PC-3 (cell line): ENCODE data around the gene CSRNP3. TPM values are rescaled to one million over a fixed set of nuclear protein-coding genes. Genes with fewer than 3 reads are reported as not detected.

Source experiments
- ATAC-seq: fragments of 200-7000 bp; cut with Tn5 transposase; 2 replicates; pipeline ENCODE4 v1.9.1; 2020; ENCODE audit warnings: mild to moderate bottlenecking, moderate library complexity
- BruUV-seq: library from RNA; stranded (reverse); fragments of 400-500 nt; replicated peaks from 2 replicates; lab custom pipeline; 2021; lab: Mats Ljungman, UMichigan
- CTCF ChIA-PET: fragments of 300-600 bp; sonication (Branson Sonifier 250); formaldehyde crosslinking; loops from one replicate; lab custom pipeline; 2022; ENCODE audit warnings: antibody characterized with exemption; lab: Charles Lee
- POLR2A ChIA-PET: fragments of 300-600 bp; sonication (Branson Sonifier 250); formaldehyde crosslinking; loops from one replicate; lab custom pipeline; 2022; ENCODE audit warnings: antibody characterized with exemption; ENCODE audit not compliant: unreplicated experiment; lab: Charles Lee
- DNase-seq: peaks from one replicate; pipeline ENCODE4 v3.0.0-alpha.2; 2015
- H2AFZ ChIP-seq: fragments of 300-600 bp; sonication (generic); 2 replicates; pipeline ENCODE4 v1.6.0; 2016; ENCODE audit warnings: antibody characterized with exemption, low read length
- H3F3A ChIP-seq: fragments of 300-600 bp; sonication (generic); one replicate; pipeline ENCODE4 v1.6.0; 2017; ENCODE audit warnings: antibody characterized with exemption, low read length, control low read depth, mild to moderate bottlenecking; ENCODE audit not compliant: unreplicated experiment
- H3K27ac ChIP-seq: fragments of 300-600 bp; sonication (generic); 2 replicates; pipeline ENCODE4 v1.5.1; 2016; ENCODE audit warnings: mild to moderate bottlenecking, low read length
- H3K27me3 ChIP-seq: fragments of 300-600 bp; sonication (generic); 2 replicates; pipeline ENCODE4 v1.6.1; 2016; ENCODE audit warnings: low read length, mixed read lengths
- H3K36me3 ChIP-seq: fragments of 300-600 bp; sonication (generic); 2 replicates; pipeline ENCODE4 v1.6.1; 2016; ENCODE audit warnings: low read depth, mixed run types, low read length, mixed read lengths
- H3K4me1 ChIP-seq: fragments of 300-600 bp; sonication (generic); 2 replicates; pipeline ENCODE4 v1.5.1; 2016; ENCODE audit warnings: low read length; ENCODE audit not compliant: insufficient read depth
- H3K4me2 ChIP-seq: fragments of 300-600 bp; sonication (generic); 2 replicates; pipeline ENCODE4 v1.6.0; 2016; ENCODE audit warnings: low read length
- H3K4me3 ChIP-seq: fragments of 300-600 bp; sonication (generic); 2 replicates; pipeline ENCODE4 v1.5.1; 2016; ENCODE audit warnings: mild to moderate bottlenecking, low read length, mixed read lengths
- H3K79me2 ChIP-seq: fragments of 300-600 bp; sonication (generic); 2 replicates; pipeline ENCODE4 v1.6.1; 2017; ENCODE audit warnings: low read length, mixed read lengths
- H3K9ac ChIP-seq: fragments of 300-600 bp; sonication (generic); 2 replicates; pipeline ENCODE4 v1.6.0; 2016; ENCODE audit warnings: mild to moderate bottlenecking, low read length
- H3K9me2 ChIP-seq: fragments of 300-600 bp; sonication (generic); replicated peaks from 2 replicates; pipeline ENCODE4 v1.6.1; 2016; ENCODE audit warnings: mixed run types, low read length, mixed read lengths
- H3K9me3 ChIP-seq: fragments of 300-600 bp; sonication (generic); 2 replicates; pipeline ENCODE4 v1.6.1; 2016; ENCODE audit warnings: low read length, mixed read lengths
- H4K20me1 ChIP-seq: fragments of 300-600 bp; sonication (generic); 2 replicates; pipeline ENCODE4 v1.6.1; 2016; ENCODE audit warnings: low read length, mixed read lengths
- CTCF ChIP-seq: fragments of 300-600 bp; sonication (generic); conservative IDR thresholded peaks from 2 replicates; pipeline ENCODE4 v1.5.1; 2017; ENCODE audit warnings: antibody characterized with exemption, low read depth, mild to moderate bottlenecking, low read length
- EZH2 ChIP-seq: fragments of 300-600 bp; sonication (generic); IDR thresholded peaks from one replicate; pipeline ENCODE4 v1.6.1; 2017; ENCODE audit warnings: antibody characterized with exemption, mild to moderate bottlenecking, low read length; ENCODE audit not compliant: unreplicated experiment
- EZH2phosphoT487 ChIP-seq: fragments of 300-600 bp; sonication (generic); IDR thresholded peaks from 2 replicates; pipeline ENCODE4 v1.6.1; 2018; ENCODE audit warnings: mild to moderate bottlenecking, antibody characterized with exemption, low read length, borderline replicate concordance
- intact Hi-C: fragments of 100-400 bp; cut with micrococcal nuclease; formaldehyde crosslinking; loops from 2 replicates; pipeline ENCODE4 v1.9.0; 2023
- total RNA-seq: library from RNA; depleted of rRNA; stranded (reverse); fragments of >200 nt; gene quantifications from 2 replicates; pipeline ENCODE4 v1.2.3, GENCODE V29; 2014

The CSRNP3 gene
- total RNA-seq, 1 experiment from 2014 or later: 2.2 TPM

GRCh38 chr2:165582863-165583506 lies 113.5 kb downstream of the CSRNP3 start:
- TF ChIP-seq EZH2 (no peak), EZH2phosphoT487 (no peak), CTCF (no peak)
- H3K4me2 ChIP-seq: 0 out of 2 replicates have a peak overlapping the region, but pooled peaks have one; percentile 2
- no peak overlapping the region for H3K9ac ChIP-seq
- H3F3A ChIP-seq: no peaks in the 10 kb centered on the region
- BruUV-seq: no TSS peak
- CTCF ChIA-PET: no interaction called here
- H3K9me3 ChIP-seq: no peaks in the 10 kb centered on the region
- H3K4me3 ChIP-seq: no peak overlapping the region
- H4K20me1 ChIP-seq: no peaks in the 10 kb centered on the region
- no peak for DNase-seq
- POLR2A ChIA-PET: no interaction called here
- no peaks in the 10 kb centered on the region for H3K36me3 ChIP-seq
- no peaks in the 10 kb centered on the region for H3K27me3 ChIP-seq
- H3K9me2 ChIP-seq: no peaks in the 10 kb centered on the region
- H3K4me1 ChIP-seq: peaks cover 53% of the 10 kb centered on the region
- H3K79me2 ChIP-seq: no peaks in the 10 kb centered on the region
- H3K27ac ChIP-seq: no peak overlapping the region
- H2AFZ ChIP-seq: no peak overlapping the region
- ATAC-seq: no peak
- intact Hi-C loops: no loop called here

- H3K4me1 ChIP-seq: peaks cover 53% of the 10 kb centered on the region
- no peaks in the 10 kb centered on the region for H3F3A ChIP-seq
- H3K36me3 ChIP-seq: no peaks in the 10 kb centered on the region
- H3K9me2 ChIP-seq: no peaks in the 10 kb centered on the region
- TF ChIP-seq CTCF (no peak), EZH2 (no peak), EZH2phosphoT487 (no peak)
- POLR2A ChIA-PET: interaction anchor here (0.6 to 0.7 kb wide), 2 partner anchors 83 to 117 kb away, joined by 3 to 4 read pairs; no protein-coding TSS in a partner anchor
- H3K4me2 ChIP-seq: no peak overlapping the region; the same call in 1 of the 2 replicates
- H3K79me2 ChIP-seq: no peaks in the 10 kb centered on the region
- no peak overlapping the region for H3K9ac ChIP-seq
- no peaks in the 10 kb centered on the region for H3K9me3 ChIP-seq
- H3K27ac ChIP-seq: no peak overlapping the region
- H3K4me3 ChIP-seq: no peak overlapping the region
- CTCF ChIA-PET: no interaction called here
- no peak overlapping the region for H2AFZ ChIP-seq
- no TSS peak for BruUV-seq
- intact Hi-C loops: no loop called here
- ATAC-seq (0 out of 2 replicates have a peak, but pooled peaks have one; percentile 12), DNase-seq (peak; percentile 28)
- H4K20me1 ChIP-seq: no peaks in the 10 kb centered on the region
- no peaks in the 10 kb centered on the region for H3K27me3 ChIP-seq
Measured at GRCh38 chr2:165584126-165584654, 114.7 kb downstream of the CSRNP3 start.

- DNase-seq: peak; percentile 90
- BruUV-seq: no TSS peak
- H3K9ac ChIP-seq: no peak overlapping the region
- H3F3A ChIP-seq: no peaks in the 10 kb centered on the region
- H4K20me1 ChIP-seq: no peaks in the 10 kb centered on the region
- peak; percentile 69 for ATAC-seq
- H3K27me3 ChIP-seq: no peaks in the 10 kb centered on the region
- no peaks in the 10 kb centered on the region for H3K36me3 ChIP-seq
- H3K4me3 ChIP-seq: no peak overlapping the region
- peak overlapping the region; percentile 3 for H3K4me2 ChIP-seq
- no peaks in the 10 kb centered on the region for H3K79me2 ChIP-seq
- H3K9me2 ChIP-seq: no peaks in the 10 kb centered on the region
- H2AFZ ChIP-seq: no peak overlapping the region
- no peaks in the 10 kb centered on the region for H3K9me3 ChIP-seq
- peaks cover 53% of the 10 kb centered on the region for H3K4me1 ChIP-seq
- CTCF ChIA-PET: no interaction called here
- POLR2A ChIA-PET: no interaction called here
- TF ChIP-seq EZH2phosphoT487 (no peak), EZH2 (no peak), CTCF (no peak)
- intact Hi-C loops: loop anchor here (2.0 kb wide), 1 partner anchor 77 kb away; no protein-coding TSS in a partner anchor
- peak overlapping the region; percentile 10 for H3K27ac ChIP-seq
Measured at GRCh38 chr2:165586019-165586418, 116.5 kb downstream of the CSRNP3 start.
